Immature natural killer cell (primary cell): ENCODE data around the gene SYCP2L. TPM values are rescaled to one million over a fixed set of nuclear protein-coding genes. Genes with fewer than 3 reads are reported as not detected.

Experiments used
- DNase-seq, 3 donors: peaks; one replicate each; pipeline ENCODE4 v3.0.0; 2022; ENCODE audit warnings: mixed read lengths in 1 of 3
- H3K27ac Mint-ChIP-seq, 6 donors: one replicate each; pipeline ENCODE4 v1.8.0; 2020; ENCODE audit warnings: mixed read lengths in 6 of 6, mild to moderate bottlenecking in 5 of 6, inconsistent platforms in 4 of 6, moderate library complexity in 3 of 6
- H3K27me3 Mint-ChIP-seq, 3 donors: one replicate each; pipeline ENCODE4 v1.8.0; 2020 to 2021; ENCODE audit warnings: low read depth in 3 of 3, mild to moderate bottlenecking in 3 of 3, mixed read lengths in 3 of 3, moderate library complexity in 3 of 3, inconsistent platforms in 1 of 3
- H3K36me3 Mint-ChIP-seq, 3 donors: one replicate each; pipeline ENCODE4 v1.8.0; 2020; ENCODE audit warnings: mixed read lengths in 3 of 3, inconsistent platforms in 2 of 3, mild to moderate bottlenecking in 2 of 3
- H3K4me1 Mint-ChIP-seq, 2 donors: one replicate each; pipeline ENCODE4 v1.8.0; 2020; ENCODE audit warnings: inconsistent platforms in 2 of 2, mild to moderate bottlenecking in 2 of 2, mixed read lengths in 2 of 2, moderate library complexity in 1 of 2
- H3K4me3 Mint-ChIP-seq, 5 donors: one replicate each; pipeline ENCODE4 v1.8.0; 2020; ENCODE audit warnings: mild to moderate bottlenecking in 5 of 5, mixed read lengths in 5 of 5, inconsistent platforms in 3 of 5, moderate library complexity in 3 of 5
- H3K9me3 Mint-ChIP-seq, 6 donors: one replicate each; pipeline ENCODE4 v1.8.0; 2020; ENCODE audit warnings: mild to moderate bottlenecking in 6 of 6, mixed read lengths in 6 of 6, inconsistent platforms in 4 of 6, moderate library complexity in 3 of 6
- polyA plus RNA-seq, 3 donors: library from polyadenylated mRNA; unstranded; fragments of 300-500 nt; fragmentation: Illumina TruSeq; gene quantifications; one replicate each; pipeline ENCODE4 v1.2.3, GENCODE V29; 2021

SYCP2L gene
- polyA plus RNA-seq, 3 donors from 2014 or later = 0.09 TPM; not detected in 2

- no peaks in the 10 kb centered on the region for H3K36me3 Mint-ChIP-seq
- H3K4me3 Mint-ChIP-seq = no peak overlapping the region
- no peak overlapping the region for H3K27ac Mint-ChIP-seq
- no peak for DNase-seq
- peaks cover 2 to 14% (median 4%) of the 10 kb centered on the region in 3 donors for H3K27me3 Mint-ChIP-seq
- H3K4me1 Mint-ChIP-seq = no peaks in the 10 kb centered on the region
- H3K9me3 Mint-ChIP-seq = no peaks in the 10 kb centered on the region
These were observed 63.0 kb downstream of the SYCP2L start for GRCh38 chr6:10949579-10950490.

DNA sequence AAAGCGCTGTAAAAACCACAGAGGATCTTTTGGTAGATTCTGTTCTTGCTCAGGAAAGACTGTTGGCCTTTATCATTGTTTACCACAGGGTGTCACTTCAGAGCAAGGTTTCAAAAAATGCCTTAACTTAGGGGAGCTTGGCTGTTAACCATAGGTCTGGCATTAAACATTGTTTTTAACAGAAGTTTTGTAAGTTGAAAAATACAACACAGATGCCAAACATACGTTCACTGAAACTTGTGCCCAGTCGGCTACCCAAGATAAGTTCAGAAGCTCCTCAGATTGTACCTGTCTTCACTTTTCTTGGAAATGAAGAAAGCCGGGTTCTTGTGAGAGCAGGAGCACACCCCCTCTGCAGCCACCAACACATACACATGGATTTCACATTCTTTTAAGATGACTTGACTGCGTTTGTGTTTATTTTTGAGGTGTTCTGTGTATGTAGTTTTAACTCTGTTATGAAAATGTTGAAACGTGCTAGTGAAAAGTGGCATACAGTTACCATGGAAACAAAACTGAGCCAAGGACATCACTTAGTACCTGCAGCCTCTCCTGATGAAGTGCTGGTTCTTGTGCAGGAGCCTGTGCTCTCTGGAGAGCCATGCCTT, 64.9 kb downstream of the SYCP2L start:
- Mint-ChIP-seq H3K4me3 (no peak overlapping the region), H3K36me3 (no peaks in the 10 kb centered on the region), H3K27ac (no peak overlapping the region), H3K27me3 (peaks cover 0 to 10% (median 4%) of the 10 kb centered on the region in 3 donors), H3K9me3 (no peaks in the 10 kb centered on the region), H3K4me1 (no peaks in the 10 kb centered on the region)
- DNase-seq = no peak

DNA sequence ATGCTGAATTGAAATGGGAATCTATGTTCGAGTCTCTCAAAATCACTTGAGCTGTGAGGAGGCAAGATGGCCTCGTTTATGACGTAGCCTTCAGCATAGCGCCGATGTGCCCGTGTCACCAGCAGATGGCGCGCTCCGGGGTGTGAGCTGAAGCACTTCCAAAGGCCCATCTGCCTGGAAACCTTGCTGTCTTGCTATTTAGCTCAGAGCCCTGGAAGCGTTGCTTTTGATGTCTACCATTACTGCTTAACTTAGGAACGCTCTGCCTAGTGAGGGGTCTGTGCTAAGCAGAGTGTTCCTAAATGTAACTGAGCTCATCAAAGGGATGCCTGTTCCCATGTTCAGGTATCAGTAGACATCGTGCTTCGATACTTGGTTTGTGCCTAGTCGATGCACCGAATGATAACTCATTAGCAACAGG, 67.7 kb downstream of the SYCP2L start:
- Mint-ChIP-seq H3K27ac (no peak overlapping the region), H3K9me3 (no peaks in the 10 kb centered on the region), H3K27me3 (peaks cover 0 to 8% (median 3%) of the 10 kb centered on the region in 3 donors), H3K4me1 (no peaks in the 10 kb centered on the region), H3K36me3 (no peaks in the 10 kb centered on the region), H3K4me3 (no peak overlapping the region)
- DNase-seq = peak; percentile 14 to 35 (median 27)

DNA sequence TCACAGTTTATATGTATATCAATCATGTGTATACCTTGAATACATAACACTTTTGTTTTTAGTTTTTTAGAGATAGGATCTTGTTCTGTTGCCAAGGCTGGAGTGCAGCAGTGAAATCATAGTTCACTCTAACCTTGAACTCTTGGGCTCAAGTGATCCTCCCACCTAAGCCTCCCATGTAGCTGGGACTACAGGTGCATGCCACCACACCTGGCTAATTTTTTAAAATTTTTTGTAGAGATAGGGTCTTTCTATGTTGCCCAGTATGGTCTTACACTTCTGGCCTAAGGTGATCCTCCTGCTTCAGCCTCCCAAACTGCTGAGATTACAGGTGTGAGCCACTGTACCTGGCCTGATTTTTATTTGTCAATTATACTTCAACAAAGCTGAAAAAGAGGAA, 69.9 kb downstream of the SYCP2L start:
- Mint-ChIP-seq H3K36me3 (no peaks in the 10 kb centered on the region), H3K4me3 (no peak overlapping the region), H3K27me3 (peaks cover 3 to 8% (median 3%) of the 10 kb centered on the region in 3 donors), H3K9me3 (no peaks in the 10 kb centered on the region), H3K27ac (no peak overlapping the region), H3K4me1 (no peaks in the 10 kb centered on the region)
- no peak for DNase-seq

DNA sequence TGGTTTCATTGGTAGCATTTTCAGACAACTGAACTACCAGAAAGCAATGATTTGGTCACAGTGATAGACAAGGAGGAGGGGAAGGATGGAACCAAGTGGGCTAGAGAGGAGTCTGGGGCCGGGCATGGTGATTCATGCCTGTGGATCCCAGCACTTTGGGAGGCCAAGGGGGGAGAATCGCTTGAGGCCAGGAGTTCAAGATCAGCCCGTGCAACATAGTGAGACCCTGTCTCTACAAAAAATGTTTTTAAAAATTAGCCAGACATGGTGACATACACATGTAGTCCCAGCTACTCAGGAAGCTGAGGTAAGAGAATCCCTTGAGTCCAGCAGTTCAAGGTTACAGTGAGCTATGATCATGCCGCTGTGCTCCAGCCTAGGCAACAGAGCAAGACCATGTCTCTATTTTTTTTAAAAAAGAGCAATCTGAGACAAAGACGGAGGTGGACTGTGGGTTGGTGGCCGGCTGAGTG, 70.6 kb downstream of the SYCP2L start:
- H3K36me3 Mint-ChIP-seq = no peaks in the 10 kb centered on the region
- H3K27ac Mint-ChIP-seq = no peak overlapping the region
- no peaks in the 10 kb centered on the region for H3K9me3 Mint-ChIP-seq
- H3K27me3 Mint-ChIP-seq = peaks cover 3 to 8% (median 3%) of the 10 kb centered on the region in 3 donors
- H3K4me3 Mint-ChIP-seq = no peak overlapping the region
- no peak for DNase-seq
- no peaks in the 10 kb centered on the region for H3K4me1 Mint-ChIP-seq

GRCh38 chr6:10960171-10960570, 73.3 kb downstream of the SYCP2L start:
- Mint-ChIP-seq H3K36me3 (no peaks in the 10 kb centered on the region), H3K4me1 (no peaks in the 10 kb centered on the region), H3K9me3 (peaks cover 0 to 7% (median 2%) of the 10 kb centered on the region in 6 donors), H3K27me3 (peaks cover 3 to 9% (median 3%) of the 10 kb centered on the region in 3 donors), H3K27ac (no peak overlapping the region), H3K4me3 (no peak overlapping the region)
- no peak for DNase-seq

DNA sequence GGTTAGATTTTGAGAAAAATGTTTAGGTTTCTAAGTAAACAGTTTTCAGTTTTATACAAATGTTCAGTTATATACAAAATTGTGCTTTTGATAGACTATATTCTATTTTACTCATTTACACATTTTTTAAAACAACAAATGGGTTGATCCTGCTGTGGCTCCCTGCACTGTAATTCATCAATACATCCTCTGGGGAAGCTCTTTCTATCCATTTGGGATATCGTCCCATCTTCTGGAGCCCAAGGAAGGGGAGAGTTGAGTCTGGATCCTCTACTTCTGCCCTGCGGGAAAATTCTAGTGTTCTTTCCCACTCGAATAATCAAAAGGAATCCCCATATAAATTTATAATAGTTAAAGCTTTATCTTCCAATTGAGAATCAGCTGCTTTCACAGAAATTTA, 75.0 kb downstream of the SYCP2L start:
- Mint-ChIP-seq H3K27me3 (peaks cover 3 to 11% (median 3%) of the 10 kb centered on the region in 3 donors), H3K9me3 (peaks cover 0 to 18% (median 13%) of the 10 kb centered on the region in 6 donors), H3K4me3 (no peak overlapping the region), H3K36me3 (no peaks in the 10 kb centered on the region), H3K27ac (no peak overlapping the region), H3K4me1 (no peaks in the 10 kb centered on the region)
- no peak for DNase-seq

DNA sequence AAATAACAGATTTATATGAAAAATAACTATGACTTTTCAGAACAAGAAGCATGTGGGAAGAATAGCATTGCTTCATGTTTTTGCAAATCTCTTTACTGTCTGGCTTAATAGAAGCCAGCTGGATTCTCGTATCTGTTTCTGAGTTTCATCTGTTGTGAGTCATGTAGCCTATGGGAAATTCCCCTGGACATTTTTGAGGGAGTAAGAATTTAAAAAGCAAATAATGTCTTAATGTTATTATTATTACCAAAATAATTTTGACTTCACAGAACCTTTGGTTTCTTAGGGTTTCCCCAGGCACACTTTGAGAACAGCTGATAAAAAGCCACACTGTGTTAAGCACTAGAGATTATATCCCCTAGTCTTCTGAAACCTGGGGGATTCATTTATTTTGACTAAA, 75.8 kb downstream of the SYCP2L start:
- H3K27me3 Mint-ChIP-seq = peaks cover 3 to 11% (median 3%) of the 10 kb centered on the region in 3 donors
- H3K4me1 Mint-ChIP-seq = no peaks in the 10 kb centered on the region
- no peaks in the 10 kb centered on the region for H3K36me3 Mint-ChIP-seq
- DNase-seq = no peak
- H3K4me3 Mint-ChIP-seq = no peak overlapping the region
- no peak overlapping the region for H3K27ac Mint-ChIP-seq
- peaks cover 0 to 18% (median 13%) of the 10 kb centered on the region in 6 donors for H3K9me3 Mint-ChIP-seq

GRCh38 chr6:10963113-10963512, 76.3 kb downstream of the SYCP2L start:
- H3K9me3 Mint-ChIP-seq = peaks cover 0 to 18% (median 15%) of the 10 kb centered on the region in 6 donors
- H3K36me3 Mint-ChIP-seq = no peaks in the 10 kb centered on the region
- DNase-seq = no peak
- H3K27ac Mint-ChIP-seq = no peak overlapping the region
- peaks cover 3 to 13% (median 6%) of the 10 kb centered on the region in 3 donors for H3K27me3 Mint-ChIP-seq
- H3K4me1 Mint-ChIP-seq = no peaks in the 10 kb centered on the region
- H3K4me3 Mint-ChIP-seq = no peak overlapping the region

DNA sequence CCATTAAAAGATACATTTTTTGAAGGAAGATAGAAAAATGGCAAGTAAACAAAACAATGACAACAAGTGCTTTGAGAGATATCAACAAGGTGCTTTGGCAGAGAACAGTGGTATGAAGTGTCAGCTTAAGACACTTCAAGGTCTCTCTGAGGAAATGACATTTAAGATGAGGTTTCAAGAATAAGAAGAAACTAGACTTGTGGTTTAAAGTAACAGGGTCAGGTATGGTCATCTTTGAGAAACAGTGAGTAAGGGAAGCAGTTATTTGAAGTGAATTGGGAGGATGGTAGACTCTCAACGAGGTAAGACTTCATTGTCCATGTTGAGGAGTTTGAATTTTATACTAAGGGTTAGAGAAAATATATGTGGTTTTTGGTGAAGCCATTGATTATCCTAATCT, 77.8 kb downstream of the SYCP2L start:
- Mint-ChIP-seq H3K4me1 (no peaks in the 10 kb centered on the region), H3K27ac (no peak overlapping the region), H3K27me3 (peaks cover 5 to 12% (median 6%) of the 10 kb centered on the region in 3 donors), H3K9me3 (peaks cover 0 to 18% (median 15%) of the 10 kb centered on the region in 6 donors), H3K36me3 (no peaks in the 10 kb centered on the region), H3K4me3 (no peak overlapping the region)
- no peak for DNase-seq

DNA sequence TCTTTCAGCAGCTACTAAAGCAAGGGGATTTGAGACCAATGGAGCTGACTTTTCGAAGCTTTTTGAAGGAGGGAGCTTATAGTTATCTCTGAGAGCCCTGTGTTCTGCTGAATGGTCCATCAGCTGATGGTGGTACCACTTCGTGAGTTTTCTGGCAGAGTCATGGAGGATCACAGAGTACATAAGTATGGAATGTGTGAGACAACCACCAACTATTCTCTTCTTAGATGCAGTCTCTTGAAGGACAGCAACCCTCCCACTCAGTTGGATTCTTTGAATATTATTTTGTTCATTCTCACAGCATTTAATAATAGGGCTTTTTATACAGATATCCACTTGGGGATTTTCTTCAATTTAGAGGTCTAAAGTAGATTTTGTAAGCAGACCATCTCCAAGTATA, 81.9 kb downstream of the SYCP2L start:
- no peak for DNase-seq
- peaks cover 2 to 10% (median 8%) of the 10 kb centered on the region in 3 donors for H3K27me3 Mint-ChIP-seq
- H3K4me3 Mint-ChIP-seq = no peak overlapping the region
- peaks cover 0 to 18% (median 15%) of the 10 kb centered on the region in 6 donors for H3K9me3 Mint-ChIP-seq
- H3K27ac Mint-ChIP-seq = no peak overlapping the region
- H3K36me3 Mint-ChIP-seq = no peaks in the 10 kb centered on the region
- no peaks in the 10 kb centered on the region for H3K4me1 Mint-ChIP-seq

DNA sequence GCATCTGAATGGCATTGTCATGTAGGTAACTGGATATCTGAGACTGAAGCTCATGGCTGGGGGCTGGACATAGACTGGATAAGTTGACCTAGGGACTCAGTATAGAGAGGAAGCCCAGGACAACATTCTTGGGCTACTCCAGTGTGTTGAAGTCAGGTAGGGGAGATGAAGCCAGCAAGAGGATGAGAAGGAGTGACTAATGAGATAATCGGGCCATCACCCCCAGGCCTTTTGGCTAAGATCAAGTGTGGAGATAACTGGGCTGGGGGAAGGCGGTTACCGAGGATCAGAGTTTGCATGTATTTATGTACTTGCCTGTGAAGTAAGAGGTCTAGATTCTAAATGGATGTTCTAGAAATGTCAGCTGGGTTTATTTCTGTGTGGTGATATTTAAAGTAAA, 83.9 kb downstream of the SYCP2L start:
- H3K4me3 Mint-ChIP-seq = no peak overlapping the region
- DNase-seq = no peak
- H3K4me1 Mint-ChIP-seq = no peaks in the 10 kb centered on the region
- H3K36me3 Mint-ChIP-seq = no peaks in the 10 kb centered on the region
- peaks cover 2 to 8% (median 3%) of the 10 kb centered on the region in 3 donors for H3K27me3 Mint-ChIP-seq
- H3K9me3 Mint-ChIP-seq = peaks cover 0 to 9% (median 7%) of the 10 kb centered on the region in 6 donors
- H3K27ac Mint-ChIP-seq = no peak overlapping the region

GRCh38 chr6:10972196-10972595, 85.3 kb downstream of the SYCP2L start:
- no peaks in the 10 kb centered on the region for H3K4me1 Mint-ChIP-seq
- H3K4me3 Mint-ChIP-seq = no peak overlapping the region
- peaks cover 0 to 4% (median 0%) of the 10 kb centered on the region in 6 donors for H3K9me3 Mint-ChIP-seq
- no peak overlapping the region for H3K27ac Mint-ChIP-seq
- no peak for DNase-seq
- H3K27me3 Mint-ChIP-seq = peaks cover 2 to 8% (median 3%) of the 10 kb centered on the region in 3 donors
- no peaks in the 10 kb centered on the region for H3K36me3 Mint-ChIP-seq

DNA sequence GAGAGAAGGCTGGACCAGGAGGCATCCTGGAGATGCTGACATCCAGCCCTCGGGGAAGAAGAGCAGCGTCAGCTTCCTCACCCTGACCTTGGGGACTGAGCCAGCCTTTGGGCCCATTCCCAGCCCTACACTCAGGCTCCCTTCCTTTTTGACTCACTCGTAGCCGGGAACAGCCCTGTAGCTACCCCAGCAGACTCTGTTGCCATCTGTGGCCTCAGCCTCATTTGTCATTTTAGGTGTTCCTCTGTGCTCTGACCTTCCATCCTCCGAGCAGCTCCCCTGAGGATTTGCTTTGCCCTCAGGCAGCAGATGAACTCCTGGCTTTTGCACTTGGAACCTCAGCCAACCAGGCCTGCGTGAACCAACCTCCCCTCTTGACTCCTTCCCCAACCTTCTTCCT, 89.7 kb downstream of the SYCP2L start:
- peaks cover 0 to 3% (median 2%) of the 10 kb centered on the region in 3 donors for H3K27me3 Mint-ChIP-seq
- no peak overlapping the region for H3K27ac Mint-ChIP-seq
- no peaks in the 10 kb centered on the region for H3K4me1 Mint-ChIP-seq
- no peak overlapping the region for H3K4me3 Mint-ChIP-seq
- DNase-seq = no peak
- no peaks in the 10 kb centered on the region for H3K36me3 Mint-ChIP-seq
- no peaks in the 10 kb centered on the region for H3K9me3 Mint-ChIP-seq
